H1 (cell line): Measurements from ENCODE around the gene NUP62CL. TPM values are rescaled to one million over a fixed set of nuclear protein-coding genes. Genes with fewer than 3 reads are reported as not detected.

Source experiments
- CEBPB ChIP-seq: IDR thresholded peaks from 2 replicates; pipeline ENCODE4 v1.6.1; 2012; ENCODE audit warnings: low read depth, low read length
- SP1 ChIP-seq: IDR thresholded peaks from 2 replicates; pipeline ENCODE4 v1.6.1; 2011; ENCODE audit warnings: low read depth, low read length
- polyA plus RNA-seq, 7 experiments: library from polyadenylated mRNA; depleted of rRNA in 3 of 7; stranded (reverse) in 5 of 7; unstranded in 2 of 7; fragments of >200 nt in 5 of 7; fragments of 200-250 nt in 2 of 7; gene quantifications; 1 replicate in 5 of 7; 2 replicates in 1 of 7; 4 replicates in 1 of 7; pipeline versions ENCODE4 v1.2.1 to v1.2.3, GENCODE V29; 2011 to 2013; ENCODE audit warnings: missing spikeins in 2 of 7, mixed read lengths in 2 of 7
- total RNA-seq: library from RNA; stranded (reverse); fragmentation: NEBNext Ultra II Directional; extraction: Animal tissue kit (Norgen Biotek cat#: 25700); gene quantifications from 2 replicates; pipeline ENCODE4 v1.2.1, GENCODE V29; 2021
- TF ChIP-seq, protein P1 (sequence below): IDR thresholded peaks from 2 replicates; pipeline ENCODE4 v1.6.1; 2012; ENCODE audit warnings: inconsistent platforms

Gene NUP62CL
- total and polyA plus RNA-seq, 2 of the 8 experiments (the other 6 are each of a cell fraction or from before 2014, with no cell fraction given), result 3.3 to 6.2 TPM

DNA sequence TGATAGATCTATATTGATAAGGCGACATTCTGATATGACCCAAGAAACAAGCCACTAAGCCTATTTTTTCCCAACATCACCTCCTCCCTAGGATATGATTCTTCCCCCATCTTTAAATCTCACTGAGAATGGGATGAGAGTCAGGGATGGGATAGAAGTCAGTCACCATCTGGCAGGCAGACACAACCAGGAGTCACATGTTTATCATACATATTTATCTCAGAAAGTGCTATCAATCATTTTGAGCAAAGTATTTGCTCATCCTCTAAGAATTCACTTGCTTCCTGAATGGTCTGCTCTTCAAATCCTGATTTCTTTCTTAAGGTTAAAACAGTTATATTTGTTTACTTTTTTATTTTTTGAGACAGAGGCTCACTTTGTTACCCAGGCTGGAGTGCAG is 20.5 kb upstream of the NUP62CL start (continued):
- TF ChIP-seq, protein P1, sequence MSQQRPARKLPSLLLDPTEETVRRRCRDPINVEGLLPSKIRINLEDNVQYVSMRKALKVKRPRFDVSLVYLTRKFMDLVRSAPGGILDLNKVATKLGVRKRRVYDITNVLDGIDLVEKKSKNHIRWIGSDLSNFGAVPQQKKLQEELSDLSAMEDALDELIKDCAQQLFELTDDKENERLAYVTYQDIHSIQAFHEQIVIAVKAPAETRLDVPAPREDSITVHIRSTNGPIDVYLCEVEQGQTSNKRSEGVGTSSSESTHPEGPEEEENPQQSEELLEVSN, result no peak
- no peak for TF ChIP-seq SP1
- no peak for TF ChIP-seq CEBPB
